Muscle layer of duodenum (tissue), 2 donors: ENCODE measurements around the gene TMED4.

Experiments
- H3K27ac ChIP-seq: one replicate; pipeline ENCODE4 v1.7.0; 2013; ENCODE audit warnings: mild to moderate bottlenecking, low read length
- H3K27me3 ChIP-seq: one replicate; pipeline ENCODE4 v1.7.0; 2013; ENCODE audit warnings: low read depth, mild to moderate bottlenecking, control low read depth, low read length
- H3K36me3 ChIP-seq, 2 donors: one replicate each; pipeline ENCODE4 v1.7.0; 2013; ENCODE audit warnings: low read length in 2 of 2, control low read depth in 1 of 2, mild to moderate bottlenecking in 1 of 2; ENCODE audit not compliant: insufficient read depth in 2 of 2, control insufficient read depth in 1 of 2
- H3K4me1 ChIP-seq, 2 donors: one replicate each; pipeline ENCODE4 v1.7.0; 2013; ENCODE audit warnings: low read length in 2 of 2, mild to moderate bottlenecking in 2 of 2, control low read depth in 1 of 2, moderate library complexity in 1 of 2; ENCODE audit not compliant: insufficient read depth in 2 of 2, control insufficient read depth in 1 of 2
- H3K4me3 ChIP-seq, 2 donors: one replicate each; pipeline ENCODE4 v1.7.0; 2013; ENCODE audit warnings: low read length in 2 of 2, low read depth in 1 of 2, mild to moderate bottlenecking in 1 of 2
- H3K9me3 ChIP-seq, 2 donors: one replicate each; pipeline ENCODE4 v1.7.0; 2013; ENCODE audit warnings: low read length in 2 of 2, control low read depth in 1 of 2, mild to moderate bottlenecking in 1 of 2; ENCODE audit not compliant: control insufficient read depth in 1 of 2
- donor health status: healthy.

TMED4 gene

GRCh38 chr7:44537442-44537841 is 44.6 kb downstream of the TMED4 start:
- Histone ChIP-seq H3K4me3 (no peak overlapping the region), H3K27ac (no peak overlapping the region), H3K4me1 (no peaks in the 10 kb centered on the region), H3K9me3 (no peaks in the 10 kb centered on the region), H3K27me3 (no peaks in the 10 kb centered on the region), H3K36me3 (no peaks in the 10 kb centered on the region)

- H3K27ac ChIP-seq, result no peak overlapping the region
- H3K27me3 ChIP-seq, result no peaks in the 10 kb centered on the region
- no peaks in the 10 kb centered on the region for H3K9me3 ChIP-seq
- H3K4me3 ChIP-seq, result no peak overlapping the region
- H3K36me3 ChIP-seq, result no peaks in the 10 kb centered on the region
- no peaks in the 10 kb centered on the region for H3K4me1 ChIP-seq
These were observed 45.9 kb downstream of the TMED4 start for GRCh38 chr7:44536090-44536489.

- Histone ChIP-seq H3K36me3 (no peaks in the 10 kb centered on the region), H3K4me3 (no peak overlapping the region), H3K4me1 (no peaks in the 10 kb centered on the region), H3K9me3 (no peaks in the 10 kb centered on the region), H3K27ac (no peak overlapping the region), H3K27me3 (no peaks in the 10 kb centered on the region)
These were observed 46.5 kb downstream of the TMED4 start for GRCh38 chr7:44535348-44536064.

- Histone ChIP-seq H3K27me3 (no peaks in the 10 kb centered on the region), H3K9me3 (no peaks in the 10 kb centered on the region), H3K36me3 (no peaks in the 10 kb centered on the region), H3K4me1 (no peaks in the 10 kb centered on the region), H3K27ac (no peak overlapping the region), H3K4me3 (no peak overlapping the region)
These were observed 47.5 kb downstream of the TMED4 start for GRCh38 chr7:44534501-44534900.

GRCh38 chr7:44534087-44534486 is 47.9 kb downstream of the TMED4 start:
- H3K9me3 ChIP-seq, result no peaks in the 10 kb centered on the region
- no peaks in the 10 kb centered on the region for H3K27me3 ChIP-seq
- H3K36me3 ChIP-seq, result no peaks in the 10 kb centered on the region
- H3K4me3 ChIP-seq, result no peak overlapping the region
- no peak overlapping the region for H3K27ac ChIP-seq
- no peaks in the 10 kb centered on the region for H3K4me1 ChIP-seq

GRCh38 chr7:44533301-44534055 is 48.6 kb downstream of the TMED4 start:
- Histone ChIP-seq H3K4me1 (no peaks in the 10 kb centered on the region), H3K27ac (no peak overlapping the region), H3K4me3 (no peak overlapping the region), H3K27me3 (no peaks in the 10 kb centered on the region), H3K9me3 (no peaks in the 10 kb centered on the region), H3K36me3 (no peaks in the 10 kb centered on the region)

GRCh38 chr7:44531421-44532380 is 50.3 kb downstream of the TMED4 start:
- Histone ChIP-seq H3K27ac (no peak overlapping the region), H3K36me3 (no peaks in the 10 kb centered on the region)

GRCh38 chr7:44530990-44531389 is 51.0 kb downstream of the TMED4 start:
- Histone ChIP-seq H3K27me3 (no peaks in the 10 kb centered on the region), H3K27ac (no peak overlapping the region), H3K36me3 (no peaks in the 10 kb centered on the region), H3K9me3 (peaks cover 0 to 11% of the 10 kb centered on the region in 2 donors), H3K4me3 (no peak overlapping the region), H3K4me1 (no peaks in the 10 kb centered on the region)

More at GRCh38 chr7:44531421-44532380, 50.3 kb downstream of the TMED4 start:
- Histone ChIP-seq H3K4me1 (no peaks in the 10 kb centered on the region), H3K27me3 (no peaks in the 10 kb centered on the region), H3K4me3 (no peak overlapping the region), H3K9me3 (peaks cover 0 to 8% of the 10 kb centered on the region in 2 donors)
